K562 (cell line): ENCODE results near the gene WDR1. TPM values are rescaled to one million over a fixed set of nuclear protein-coding genes. Genes with fewer than 3 reads are reported as not detected.

ENCODE experiments used
- ATAC-seq: fragments of 200-7000 bp; cut with Tn5 transposase; 3 replicates; pipeline ENCODE4 v1.9.1; 2020; ENCODE audit warnings: moderate library complexity
- BruUV-seq: library from RNA; stranded (reverse); fragments of 400-500 nt; replicated peaks from 2 replicates; lab custom pipeline; 2021; lab: Mats Ljungman, UMichigan
- CTCF ChIA-PET: fragments of 300-600 bp; formaldehyde crosslinking; extraction: SDS; loops from one replicate; lab custom pipeline; 2021; ENCODE audit warnings: low intra/inter-chr PET ratio; lab: Yijun Ruan, JAX
- POLR2A ChIA-PET: fragments of 300-600, 350-650 bp; sonication (Branson Sonifier 250); formaldehyde crosslinking; extraction: SDS; loops from one replicate; lab custom pipeline; 2021; ENCODE audit warnings: antibody characterized with exemption, inconsistent platforms; lab: Yijun Ruan, JAX
- DNase-seq, 4 experiments: peaks; one replicate each; pipeline versions ENCODE4 v3.0.0 to v3.0.0-alpha.2; 2011 to 2018; ENCODE audit warnings: low spot score in 3 of 4, mixed read lengths in 3 of 4; ENCODE audit errors: extremely low read depth in 1 of 4
- FAIRE-seq: peaks from 2 replicates; lab custom pipeline; 2011; peaks lifted over from hg19 to GRCh38; lab: Jason Lieb, UNC
- H2AFZ ChIP-seq: 2 replicates; pipeline ENCODE4 v1.6.0; 2011; ENCODE audit warnings: low read depth, low read length, control low read depth, inconsistent platforms
- H3K27ac ChIP-seq: fragments of 200-600 bp; 3 replicates; pipeline ENCODE4 v1.8.0; 2011; ENCODE audit warnings: low read depth, mild to moderate bottlenecking, control low read depth, inconsistent platforms, low read length, moderate library complexity, mixed read lengths; ENCODE audit errors: extremely low read depth
- H3K27me3 ChIP-seq, 2 experiments: fragments of 300-600 bp in 1 of 2; 2 replicates in 1 of 2; 3 replicates in 1 of 2; pipeline versions ENCODE4 v1.6.0 to v1.8.0; 2011; ENCODE audit warnings: inconsistent platforms in 2 of 2, low read length in 2 of 2, mild to moderate bottlenecking in 1 of 2, mixed read lengths in 1 of 2, moderate library complexity in 1 of 2; ENCODE audit not compliant: control insufficient read depth in 2 of 2, insufficient read depth in 2 of 2
- H3K36me3 ChIP-seq: fragments of 300-600 bp; 3 replicates; pipeline ENCODE4 v1.8.0; 2011; ENCODE audit warnings: mild to moderate bottlenecking, low read length, inconsistent platforms; ENCODE audit not compliant: control insufficient read depth, insufficient read depth
- H3K4me1 ChIP-seq, 2 experiments: fragments of 200-600 bp in 1 of 2; replicated peaks in 1 of 2; 2 replicates in 1 of 2; 3 replicates in 1 of 2; pipeline versions ENCODE4 v1.5.1 to v1.8.0; 2011; ENCODE audit warnings: inconsistent platforms in 2 of 2, low read length in 2 of 2, mild to moderate bottlenecking in 1 of 2, mixed read lengths in 1 of 2, moderate library complexity in 1 of 2; ENCODE audit not compliant: control insufficient read depth in 2 of 2, insufficient read depth in 2 of 2
- H3K4me2 ChIP-seq: 2 replicates; pipeline ENCODE4 v1.6.1; 2011; ENCODE audit warnings: low read length, control low read depth, inconsistent platforms, mixed read lengths; ENCODE audit not compliant: insufficient read depth
- H3K4me3 ChIP-seq: fragments of 200-600 bp; sonication (generic), shearing (Covaris generic); 2 replicates; pipeline ENCODE4 v1.5.1; 2016; ENCODE audit warnings: control low read depth, inconsistent platforms
- H3K79me2 ChIP-seq: fragments of 200-600 bp; 3 replicates; pipeline ENCODE4 v1.8.0; 2011; ENCODE audit warnings: low read length, inconsistent platforms; ENCODE audit not compliant: control insufficient read depth, insufficient read depth
- H3K9ac ChIP-seq, 2 experiments: 2 replicates each; pipeline versions ENCODE4 v1.6.0 to v1.6.1; 2011; ENCODE audit warnings: low read depth in 2 of 2, low read length in 2 of 2, control low read depth in 1 of 2, inconsistent platforms in 1 of 2, mild to moderate bottlenecking in 1 of 2, mixed read lengths in 1 of 2; ENCODE audit not compliant: insufficient read depth in 1 of 2
- H3K9me1 ChIP-seq: one replicate; pipeline ENCODE4 v1.6.0; 2011; ENCODE audit warnings: inconsistent platforms, mild to moderate bottlenecking, low read length, moderate library complexity; ENCODE audit not compliant: control insufficient read depth, insufficient read depth
- H3K9me3 ChIP-seq: replicated peaks from 2 replicates; pipeline ENCODE4 v1.5.1; 2011; ENCODE audit warnings: low read depth, low read length, inconsistent platforms; ENCODE audit not compliant: control insufficient read depth, insufficient read depth
- H4K20me1 ChIP-seq: replicated peaks from 2 replicates; pipeline ENCODE4 v1.6.1; 2011; ENCODE audit warnings: low read length, inconsistent platforms, mixed read lengths; ENCODE audit not compliant: control insufficient read depth, insufficient read depth
- ELF2 ChIP-seq: fragments of 250-450 bp; sonication (Bioruptor Pico); IDR thresholded peaks from 2 replicates; pipeline ENCODE4 v1.5.0; 2021; ENCODE audit warnings: mild to moderate bottlenecking
- GTF2F1 ChIP-seq: IDR thresholded peaks from 2 replicates; pipeline ENCODE4 v1.6.1; 2011; ENCODE audit warnings: low read depth, low read length, improper control_type of control experiment
- PML ChIP-seq: IDR thresholded peaks from 2 replicates; pipeline ENCODE4 v1.6.1; 2012; ENCODE audit warnings: low read length, inconsistent platforms
- POLR2AphosphoS5 ChIP-seq: IDR thresholded peaks from 2 replicates; pipeline ENCODE4 v1.6.1; 2011; ENCODE audit warnings: mild to moderate bottlenecking, low read depth, low read length, moderate library complexity; ENCODE audit not compliant: control insufficient read depth, insufficient read depth
- RBM14 ChIP-seq: fragments of 200-400 bp; formaldehyde crosslinking; IDR thresholded peaks from 2 replicates; pipeline ENCODE4 v1.6.1; 2018; ENCODE audit warnings: low read depth, mild to moderate bottlenecking, low read length, moderate library complexity, borderline replicate concordance; ENCODE audit not compliant: insufficient read depth
- SNIP1 ChIP-seq: fragments of 450-650 bp; IDR thresholded peaks from 2 replicates; pipeline ENCODE4 v1.7.1; 2017; ENCODE audit warnings: low read depth, mild to moderate bottlenecking
- SRF ChIP-seq, 2 experiments: fragments of 250-450, 450-650 bp in 1 of 2; sonication (Bioruptor Pico) in 1 of 2; sonication (generic) in 1 of 2; formaldehyde crosslinking; IDR thresholded peaks; 2 replicates each; pipeline versions ENCODE4 v1.5.0 to v1.5.1; 2020 to 2022; ENCODE audit warnings: mild to moderate bottlenecking in 1 of 2, missing genetic modification reagents in 1 of 2
- TAF1 ChIP-seq: IDR thresholded peaks from 2 replicates; pipeline ENCODE4 v1.6.1; 2011; ENCODE audit warnings: mild to moderate bottlenecking, low read length, moderate library complexity; ENCODE audit not compliant: insufficient read depth, control insufficient read depth, severe bottlenecking; ENCODE audit errors: extremely low read depth
- WGBS: fragments of 100-300 bp; shearing (Covaris generic); methylation state at CpG from one replicate; pipeline ENCODE4 v1.1.6; 2016; ENCODE audit warnings: low coverage, mixed read lengths; ENCODE audit not compliant: insufficient coverage; ENCODE audit errors: missing lambda C conversion rate; 5-methylcytosine and 5-hydroxymethylcytosine counted together
- in situ Hi-C: fragments of 300-500 bp; cut with MboI; formaldehyde crosslinking; loops from 4 replicates; pipeline ENCODE4 v1.15.0; 2018; ENCODE audit warnings: inconsistent platforms, mixed read lengths
- intact Hi-C: fragments of 100-400 bp; cut with micrococcal nuclease; formaldehyde crosslinking; loops from 2 replicates; pipeline ENCODE4 v1.14.2; 2022
- polyA plus RNA-seq, 8 experiments: library from polyadenylated mRNA; depleted of rRNA in 4 of 8; stranded (reverse) in 5 of 8; unstranded in 3 of 8; fragments of >200 nt; fragmentation: Nextera tagmentation in 2 of 8; fragmentation: Illumina TruSeq in 1 of 8; extraction: Ambion mirVana in 2 of 8; extraction: Trizol in 1 of 8; gene quantifications; 2 replicates each; pipeline versions ENCODE4 v1.2.1 to v1.2.3, GENCODE V29; 2011 to 2014; ENCODE audit warnings: inconsistent platforms in 1 of 8, missing spikeins in 1 of 8
- total RNA-seq, 7 experiments: library from RNA; depleted of rRNA in 6 of 7; stranded (reverse); fragments of >200 nt in 6 of 7; fragmentation: Illumina TruSeq in 2 of 7; extraction: Trizol in 2 of 7; gene quantifications; 2 replicates each; pipeline versions ENCODE4 v1.2.1 to v1.2.3, GENCODE V29; 2011 to 2021; ENCODE audit warnings: low replicate concordance in 1 of 7
- TF ChIP-seq, protein P1 (sequence below), 3 experiments: IDR thresholded peaks in 2 of 3; conservative IDR thresholded peaks in 1 of 3; 2 replicates each; pipeline ENCODE4 v1.5.1; 2011 to 2012; ENCODE audit warnings: low read length in 3 of 3, mild to moderate bottlenecking in 3 of 3, control low read depth in 2 of 3, improper control_type of control experiment in 1 of 3, inconsistent platforms in 1 of 3, low read depth in 1 of 3, mixed read lengths in 1 of 3, moderate library complexity in 1 of 3; ENCODE audit not compliant: insufficient read depth in 2 of 3
- TF ChIP-seq, protein P2 (sequence below): fragments of 250-450 bp; sonication (Bioruptor Pico); IDR thresholded peaks from 2 replicates; pipeline ENCODE4 v1.8.0; 2021; ENCODE audit warnings: borderline replicate concordance, mild to moderate bottlenecking, moderate library complexity; ENCODE audit not compliant: poor library complexity, severe bottlenecking
- TF ChIP-seq, protein P3 (sequence below): fragments of 450-650 bp; IDR thresholded peaks from 2 replicates; pipeline ENCODE4 v1.6.1; 2014; ENCODE audit warnings: low read depth, mild to moderate bottlenecking, moderate library complexity, borderline replicate concordance
- TF ChIP-seq, protein P4 (sequence below): fragments of 250-450 bp; sonication (Bioruptor Pico); IDR thresholded peaks from 2 replicates; pipeline ENCODE4 v1.8.0; 2022; ENCODE audit warnings: moderate library complexity, mild to moderate bottlenecking, inconsistent platforms

Gene WDR1
- total and polyA plus RNA-seq, 9 of the 15 experiments (the other 6 are each of a cell fraction or from before 2014, with no cell fraction given), result 16.1 to 213 (median 125) TPM

DNA sequence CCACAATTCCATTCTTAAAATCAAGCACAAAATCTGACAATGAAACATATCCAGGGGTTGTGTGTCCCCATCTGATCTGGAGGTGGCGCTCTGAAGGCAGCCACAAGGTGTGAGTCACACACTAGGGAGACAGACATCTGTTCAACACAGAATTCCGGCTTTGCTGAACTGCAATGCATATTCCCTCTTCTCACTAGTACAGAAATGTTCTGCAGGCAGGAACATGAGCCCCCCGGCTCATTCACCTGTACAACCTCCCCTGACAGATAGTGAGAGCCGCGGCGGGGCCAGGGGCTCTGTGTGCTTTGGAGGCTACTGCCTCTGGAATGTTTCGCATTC lies 41.9 kb downstream of the WDR1 start (continued):
- TF ChIP-seq POLR2AphosphoS5, result peak; percentile 64; the same call in 1 of the 2 replicates
- peak; percentile 43 for TF ChIP-seq PML
- TF ChIP-seq, protein P1, sequence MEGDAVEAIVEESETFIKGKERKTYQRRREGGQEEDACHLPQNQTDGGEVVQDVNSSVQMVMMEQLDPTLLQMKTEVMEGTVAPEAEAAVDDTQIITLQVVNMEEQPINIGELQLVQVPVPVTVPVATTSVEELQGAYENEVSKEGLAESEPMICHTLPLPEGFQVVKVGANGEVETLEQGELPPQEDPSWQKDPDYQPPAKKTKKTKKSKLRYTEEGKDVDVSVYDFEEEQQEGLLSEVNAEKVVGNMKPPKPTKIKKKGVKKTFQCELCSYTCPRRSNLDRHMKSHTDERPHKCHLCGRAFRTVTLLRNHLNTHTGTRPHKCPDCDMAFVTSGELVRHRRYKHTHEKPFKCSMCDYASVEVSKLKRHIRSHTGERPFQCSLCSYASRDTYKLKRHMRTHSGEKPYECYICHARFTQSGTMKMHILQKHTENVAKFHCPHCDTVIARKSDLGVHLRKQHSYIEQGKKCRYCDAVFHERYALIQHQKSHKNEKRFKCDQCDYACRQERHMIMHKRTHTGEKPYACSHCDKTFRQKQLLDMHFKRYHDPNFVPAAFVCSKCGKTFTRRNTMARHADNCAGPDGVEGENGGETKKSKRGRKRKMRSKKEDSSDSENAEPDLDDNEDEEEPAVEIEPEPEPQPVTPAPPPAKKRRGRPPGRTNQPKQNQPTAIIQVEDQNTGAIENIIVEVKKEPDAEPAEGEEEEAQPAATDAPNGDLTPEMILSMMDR (IDR thresholded peaks at IDR 0.05 in 2 of 3, conservative IDR thresholded peaks at IDR 0.05 in 1 of 3; ENCODE audit: insufficient read depth in 2 of 3, low read depth in 1 of 3, low read length in 3 of 3), result peak; percentile 46 to 71 (median 65)

DNA sequence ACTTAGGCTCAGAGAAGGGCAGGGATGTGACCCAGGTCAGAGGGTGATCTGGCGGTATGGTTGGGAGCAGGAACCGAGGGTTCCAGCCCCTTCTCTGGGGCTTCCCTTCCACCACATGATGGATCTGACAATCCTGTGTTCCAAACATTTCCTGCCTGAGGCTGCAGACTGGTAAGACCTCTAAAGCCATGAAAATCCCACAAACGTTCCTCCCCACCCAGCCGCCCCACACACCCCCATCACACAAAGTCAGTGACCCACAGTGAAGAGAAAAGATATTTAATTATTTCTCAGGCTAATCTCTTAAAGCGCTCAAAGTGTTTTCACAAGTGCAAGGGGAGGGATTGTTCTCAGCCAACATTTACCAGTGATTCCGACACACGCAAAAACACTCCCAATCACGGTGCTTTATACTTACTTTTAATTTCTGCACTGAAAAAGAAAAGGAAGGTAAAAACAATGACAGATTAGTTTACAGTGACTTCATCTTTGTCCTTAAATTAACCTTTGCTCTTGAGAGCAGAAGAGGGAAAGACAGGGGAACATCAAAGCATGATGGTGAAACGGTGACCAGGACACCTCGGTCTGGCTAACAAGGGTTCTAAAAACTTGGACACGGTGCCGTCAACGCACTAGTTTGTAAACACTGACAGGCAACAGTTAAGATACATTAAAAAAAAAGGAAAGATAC lies 42.4 kb downstream of the WDR1 start:
- H3K4me1 ChIP-seq, result peaks cover 0 to 7% of the 10 kb centered on the region in 2 experiments; a peak in 2 of 5 replicates
- H3K9me3 ChIP-seq, result no peaks in the 10 kb centered on the region
- H3K27ac ChIP-seq, result no peak overlapping the region
- DNase-seq (no peak), ATAC-seq (no peak), FAIRE-seq (no peak)
- H3K9ac ChIP-seq, result no peak overlapping the region
- H3K79me2 ChIP-seq, result no peaks in the 10 kb centered on the region
- ChIA-PET POLR2A (no interaction called here), CTCF (no interaction called here)
- no TSS peak for BruUV-seq
- H3K27me3 ChIP-seq, result no peaks in the 10 kb centered on the region; a peak in 1 of 5 replicates
- no peaks in the 10 kb centered on the region for H3K9me1 ChIP-seq
- H4K20me1 ChIP-seq, result no peaks in the 10 kb centered on the region; the same call in none of the 2 replicates
- intact Hi-C loops (loop anchor here (5.0 kb wide), 2 partner anchors 328 to 463 kb away; no protein-coding TSS in a partner anchor), in situ Hi-C loops (no loop called here)
- H2AFZ ChIP-seq, result no peak overlapping the region
- no peak overlapping the region for H3K4me2 ChIP-seq
- peaks cover 59% of the 10 kb centered on the region; the same call in 2 of the 3 replicates for H3K36me3 ChIP-seq
- 91% methylated on average over 13 of the region's 13 CpGs for WGBS
- no peak overlapping the region for H3K4me3 ChIP-seq
- TF ChIP-seq, protein P2, sequence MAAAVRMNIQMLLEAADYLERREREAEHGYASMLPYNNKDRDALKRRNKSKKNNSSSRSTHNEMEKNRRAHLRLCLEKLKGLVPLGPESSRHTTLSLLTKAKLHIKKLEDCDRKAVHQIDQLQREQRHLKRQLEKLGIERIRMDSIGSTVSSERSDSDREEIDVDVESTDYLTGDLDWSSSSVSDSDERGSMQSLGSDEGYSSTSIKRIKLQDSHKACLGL (CRISPR knock-in tag), result no peak
- TF ChIP-seq GTF2F1, result no peak
- TF ChIP-seq SRF (CRISPR knock-in tag; IDR thresholded peaks at IDR 0.05), result no peak
- no peak for TF ChIP-seq ELF2 (CRISPR knock-in tag)
- no peak for TF ChIP-seq TAF1
- TF ChIP-seq RBM14, result no peak
- TF ChIP-seq SNIP1, result no peak
- TF ChIP-seq, protein P3, sequence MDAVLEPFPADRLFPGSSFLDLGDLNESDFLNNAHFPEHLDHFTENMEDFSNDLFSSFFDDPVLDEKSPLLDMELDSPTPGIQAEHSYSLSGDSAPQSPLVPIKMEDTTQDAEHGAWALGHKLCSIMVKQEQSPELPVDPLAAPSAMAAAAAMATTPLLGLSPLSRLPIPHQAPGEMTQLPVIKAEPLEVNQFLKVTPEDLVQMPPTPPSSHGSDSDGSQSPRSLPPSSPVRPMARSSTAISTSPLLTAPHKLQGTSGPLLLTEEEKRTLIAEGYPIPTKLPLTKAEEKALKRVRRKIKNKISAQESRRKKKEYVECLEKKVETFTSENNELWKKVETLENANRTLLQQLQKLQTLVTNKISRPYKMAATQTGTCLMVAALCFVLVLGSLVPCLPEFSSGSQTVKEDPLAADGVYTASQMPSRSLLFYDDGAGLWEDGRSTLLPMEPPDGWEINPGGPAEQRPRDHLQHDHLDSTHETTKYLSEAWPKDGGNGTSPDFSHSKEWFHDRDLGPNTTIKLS, result no peak
- TF ChIP-seq, protein P4, sequence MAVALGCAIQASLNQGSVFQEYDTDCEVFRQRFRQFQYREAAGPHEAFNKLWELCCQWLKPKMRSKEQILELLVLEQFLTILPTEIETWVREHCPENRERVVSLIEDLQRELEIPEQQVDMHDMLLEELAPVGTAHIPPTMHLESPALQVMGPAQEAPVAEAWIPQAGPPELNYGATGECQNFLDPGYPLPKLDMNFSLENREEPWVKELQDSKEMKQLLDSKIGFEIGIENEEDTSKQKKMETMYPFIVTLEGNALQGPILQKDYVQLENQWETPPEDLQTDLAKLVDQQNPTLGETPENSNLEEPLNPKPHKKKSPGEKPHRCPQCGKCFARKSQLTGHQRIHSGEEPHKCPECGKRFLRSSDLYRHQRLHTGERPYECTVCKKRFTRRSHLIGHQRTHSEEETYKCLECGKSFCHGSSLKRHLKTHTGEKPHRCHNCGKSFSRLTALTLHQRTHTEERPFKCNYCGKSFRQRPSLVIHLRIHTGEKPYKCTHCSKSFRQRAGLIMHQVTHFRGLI (CRISPR knock-in tag), result no peak
